Right cardiac atrium (tissue), 5 donors: ENCODE data around the gene SUGP2. TPM values are rescaled to one million over a fixed set of nuclear protein-coding genes. Genes with fewer than 3 reads are reported as not detected.

Source experiments
- polyA plus RNA-seq: library from polyadenylated mRNA; stranded (reverse); fragments of 200-250 nt; gene quantifications from one replicate; pipeline ENCODE4 v1.2.3, GENCODE V29; 2013
- total RNA-seq, 4 donors: library from RNA; stranded (reverse); fragmentation: NEBNext Ultra II Directional; extraction: Animal tissue kit (Norgen Biotek cat#: 25700); gene quantifications; one replicate each; pipeline ENCODE4 v1.2.1, GENCODE V29; 2021
- donor health status: healthy with polysubstance abuse.
- donor health status: DM: no; HTN: yes; CAD: no.
- donor health status: DM: no; HTN: no; CAD: no.
- donor health status: DM: no; HTN: yes; CAD: no; lungs with severe emphysema.
- donor health status: DM: yes; HTN: yes; CAD: no.

The SUGP2 gene
- total and polyA plus RNA-seq, 5 donors = 48.3 to 77.7 (median 66.4) TPM

Other genes with a start within 250 kb of the SUGP2 start
- gene COMP, start 242.2 kb downstream of the SUGP2 start, total RNA-seq = 10 to 100 TPM in 1 of 4 donors, 1 to 10 TPM in 3; 1.5 to 13.7 (median 4.7) TPM
- gene COMP, start 242.2 kb downstream of the SUGP2 start, polyA plus RNA-seq = 2.2 TPM
- 10 to 100 TPM; 35.2 to 40.0 (median 36.8) TPM for gene UPF1, start 201.6 kb downstream of the SUGP2 start, total RNA-seq
- 31.4 TPM for gene UPF1, start 201.6 kb downstream of the SUGP2 start, polyA plus RNA-seq
- 1 to 10 TPM; 1.1 to 1.9 (median 1.6) TPM for gene CERS1, start 137.4 kb downstream of the SUGP2 start, total RNA-seq
- 1.1 TPM for gene CERS1, start 137.4 kb downstream of the SUGP2 start, polyA plus RNA-seq
- 100 to 1,000 TPM; 108 to 157 (median 146) TPM for gene COPE, start 114.1 kb downstream of the SUGP2 start, total RNA-seq
- 180 TPM for gene COPE, start 114.1 kb downstream of the SUGP2 start, polyA plus RNA-seq
- 10 to 100 TPM; 21.2 to 30.5 (median 27.2) TPM for gene DDX49, start 113.8 kb downstream of the SUGP2 start, total RNA-seq
- 30.7 TPM for gene DDX49, start 113.8 kb downstream of the SUGP2 start, polyA plus RNA-seq
- gene HOMER3, start 92.3 kb downstream of the SUGP2 start, total RNA-seq = 10 to 100 TPM; 10.2 to 14.9 (median 12.4) TPM
- 26.5 TPM for gene HOMER3, start 92.3 kb downstream of the SUGP2 start, polyA plus RNA-seq
- 10 to 100 TPM; 12.1 to 14.7 (median 13.8) TPM for gene ARMC6, start 86 bp upstream of the SUGP2 start, total RNA-seq
- 16.7 TPM for gene ARMC6, start 86 bp upstream of the SUGP2 start, polyA plus RNA-seq
- gene SLC25A42, start 30.5 kb upstream of the SUGP2 start, total RNA-seq = 10 to 100 TPM; 13.4 to 18.7 (median 13.7) TPM
- 15.7 TPM for gene SLC25A42, start 30.5 kb upstream of the SUGP2 start, polyA plus RNA-seq
- gene TMEM161A, start 105.0 kb upstream of the SUGP2 start, total RNA-seq = 10 to 100 TPM; 14.0 to 27.0 (median 21.0) TPM
- gene TMEM161A, start 105.0 kb upstream of the SUGP2 start, polyA plus RNA-seq = 19.5 TPM
- 1 to 10 TPM in 1 of 4 donors, under 1 TPM in 3; 0.42 to 1.1 (median 0.47) TPM for gene MEF2B, start 136.7 kb upstream of the SUGP2 start, total RNA-seq
- gene MEF2B, start 136.7 kb upstream of the SUGP2 start, polyA plus RNA-seq = 0.23 TPM
- gene BORCS8, start 158.6 kb upstream of the SUGP2 start, total RNA-seq = 10 to 100 TPM; 27.5 to 33.2 (median 31.3) TPM
- 30.3 TPM for gene BORCS8, start 158.6 kb upstream of the SUGP2 start, polyA plus RNA-seq
- gene RFXANK, start 158.7 kb upstream of the SUGP2 start, total RNA-seq = 10 to 100 TPM; 35.2 to 46.1 (median 44.7) TPM
- gene RFXANK, start 158.7 kb upstream of the SUGP2 start, polyA plus RNA-seq = 55.0 TPM
- 1 to 10 TPM; 6.4 to 10.0 (median 6.7) TPM for gene NR2C2AP, start 169.9 kb upstream of the SUGP2 start, total RNA-seq
- 8.1 TPM for gene NR2C2AP, start 169.9 kb upstream of the SUGP2 start, polyA plus RNA-seq
- not detected for gene NCAN, start 178.4 kb upstream of the SUGP2 start, total RNA-seq
- gene NCAN, start 178.4 kb upstream of the SUGP2 start, polyA plus RNA-seq = not detected
- 1 to 10 TPM in 1 of 4 donors, under 1 TPM in 3; 0.48 to 1.3 (median 0.90) TPM for gene TM6SF2, start 239.8 kb upstream of the SUGP2 start, total RNA-seq
- gene TM6SF2, start 239.8 kb upstream of the SUGP2 start, polyA plus RNA-seq = 0.34 TPM